ENCODE results near the gene GPRC5C.
A peak's percentile ranks its signal among the peaks of the same experiment; 100 is the strongest.
"Not testable (repeated sequence)": the region's sequence is repeated elsewhere in the genome, so short reads cannot be mapped to it uniquely, and the experiment has no call there.

The GPRC5C gene

DNA sequence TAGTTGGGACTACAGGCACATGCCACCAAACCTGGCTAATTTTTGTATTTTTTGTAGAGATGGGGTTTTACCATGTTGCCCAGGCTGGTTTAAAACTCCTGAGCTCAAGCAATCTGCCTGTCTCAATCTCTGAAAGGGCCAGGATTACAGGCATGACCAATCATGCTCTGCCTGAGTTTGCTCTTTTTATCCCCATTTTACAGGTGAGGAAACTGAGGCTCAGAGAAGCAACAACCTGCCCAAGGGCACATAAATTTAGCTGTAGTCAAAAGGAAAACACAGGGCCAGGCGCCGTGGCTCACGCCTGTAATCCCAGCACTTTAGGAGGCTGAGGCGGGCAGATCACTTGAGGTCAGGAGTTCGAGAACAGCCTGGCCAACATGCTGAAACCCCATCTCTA is 26.6 kb upstream of the GPRC5C start:
- DNase-seq (ENCODE audit: low read depth in 2 of 2) = not testable (repeated sequence)

DNA sequence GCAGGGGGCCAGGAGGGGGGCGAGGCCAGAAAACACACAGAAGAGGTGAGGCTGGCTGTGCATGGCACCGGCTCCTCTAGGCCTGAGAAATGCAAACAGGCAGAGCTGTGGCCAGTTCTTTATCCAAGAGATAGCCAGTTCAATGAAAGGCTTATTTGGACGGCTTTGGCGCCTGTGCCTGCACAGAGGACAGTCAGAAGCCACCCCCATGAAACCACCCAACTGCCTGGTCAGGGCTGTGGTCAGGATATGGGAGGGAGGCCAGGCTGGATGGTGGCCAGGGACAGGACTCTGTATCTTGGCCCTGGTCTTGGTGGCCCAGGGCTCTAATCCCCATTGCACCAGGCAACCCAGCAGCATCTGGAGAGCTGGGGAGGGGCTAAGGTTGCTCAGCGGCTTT is 24.5 kb upstream of the GPRC5C start:
- no peak for DNase-seq (ENCODE audit: low read depth in 2 of 2)

DNA sequence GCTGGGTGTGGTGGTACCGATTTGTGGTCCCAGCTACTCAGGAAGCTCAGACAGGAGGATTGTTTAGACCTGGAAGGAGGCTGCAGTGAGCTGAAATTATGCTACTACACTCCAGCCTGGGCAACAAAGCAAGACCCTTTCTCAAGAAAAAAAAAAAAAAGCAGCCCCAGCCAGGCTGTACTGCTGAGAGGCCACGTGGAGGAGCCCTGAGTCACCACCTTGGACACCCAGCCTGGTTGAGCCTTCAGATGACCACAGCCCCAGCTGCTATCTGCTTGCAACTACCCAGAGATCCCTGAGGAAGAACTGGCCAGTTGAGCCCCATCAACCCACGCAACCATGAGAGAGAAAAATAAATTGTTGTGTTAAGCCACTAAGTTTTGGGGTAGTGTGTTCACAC is 23.6 kb upstream of the GPRC5C start:
- DNase-seq (ENCODE audit: low read depth in 2 of 2) = no peak

DNA sequence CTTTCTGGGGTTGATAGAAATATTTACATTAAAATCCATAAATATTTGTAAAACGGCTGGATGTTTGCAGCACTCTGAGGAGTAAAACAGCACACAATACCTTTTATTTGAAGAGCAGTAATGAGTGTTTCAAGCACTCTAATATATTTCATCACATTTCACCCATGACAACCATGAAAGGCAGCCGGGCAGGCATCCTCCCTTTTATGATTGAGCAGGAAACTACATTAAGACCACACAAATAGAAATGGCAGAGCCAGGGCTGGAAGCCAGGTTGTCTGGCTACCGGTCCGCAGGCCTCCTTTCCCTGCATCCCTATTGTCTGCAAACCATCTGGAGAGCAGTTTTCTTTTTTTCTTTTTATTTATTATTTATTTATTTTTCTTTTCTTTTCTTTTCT is 23.1 kb upstream of the GPRC5C start:
- no peak for DNase-seq (ENCODE audit: low read depth in 2 of 2)

DNA sequence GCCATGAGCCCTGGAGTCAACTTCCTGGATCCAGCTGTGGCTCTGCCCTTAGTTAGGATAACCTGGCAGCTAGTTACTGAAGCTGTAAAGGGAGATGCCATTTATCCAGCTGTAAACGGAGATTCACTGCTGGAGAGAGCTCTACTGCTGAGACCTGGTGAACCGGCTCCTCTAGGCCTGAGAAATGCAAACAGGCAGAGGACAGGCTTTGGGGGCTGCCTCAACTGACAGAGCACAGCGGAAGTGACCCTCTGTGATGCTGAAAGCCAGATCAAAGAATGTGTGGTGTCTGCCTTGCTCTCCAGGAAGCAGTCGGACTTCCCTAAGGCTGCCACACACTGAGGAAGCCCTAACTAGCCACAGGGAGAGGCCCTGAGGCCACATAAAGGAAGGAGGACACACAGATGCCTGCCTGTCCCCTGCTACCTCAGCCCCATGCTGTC is 21.9 kb upstream of the GPRC5C start:
- DNase-seq (ENCODE audit: low read depth in 2 of 2) = no peak

DNA sequence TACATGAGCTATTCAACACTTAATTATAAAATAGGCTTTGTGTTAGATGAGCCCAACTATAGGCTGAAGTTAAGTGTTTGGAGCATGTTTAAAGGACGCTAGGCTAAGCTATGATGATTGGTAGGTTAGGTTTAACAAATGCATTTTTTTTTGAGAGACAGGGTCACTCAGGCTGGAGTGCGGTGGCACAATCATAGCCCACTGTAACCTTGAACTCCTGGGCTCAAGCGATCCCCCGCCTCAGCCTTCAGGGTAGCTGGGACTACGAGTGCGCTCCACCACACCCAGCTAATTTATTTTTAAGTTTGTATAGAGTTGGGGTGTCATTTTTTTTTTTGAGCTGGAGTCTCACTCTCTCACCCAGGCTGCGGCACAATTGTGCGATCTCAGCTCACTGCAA is 19.3 kb upstream of the GPRC5C start:
- DNase-seq (ENCODE audit: low read depth in 2 of 2) = no peak

DNA sequence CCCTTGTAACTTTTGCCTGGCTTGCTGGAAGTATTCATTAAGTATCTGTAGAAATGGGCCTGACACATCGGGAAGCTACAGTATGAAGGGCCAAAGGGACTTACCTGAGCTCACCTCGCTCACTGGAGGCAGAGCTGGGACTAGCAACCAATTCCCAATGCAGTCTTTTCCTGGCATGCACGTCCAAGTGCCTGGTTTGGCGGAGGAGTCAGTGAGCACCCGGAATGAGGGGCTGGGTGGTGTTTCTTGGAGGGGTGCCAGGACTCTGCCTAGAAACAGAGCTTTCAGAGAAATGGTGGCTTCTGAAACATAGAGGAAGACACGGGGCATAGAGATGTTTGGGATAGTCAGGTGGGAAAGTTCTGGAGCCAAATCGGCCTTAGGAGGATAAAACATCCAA is 18.4 kb upstream of the GPRC5C start:
- no peak for DNase-seq (ENCODE audit: low read depth in 2 of 2)

DNA sequence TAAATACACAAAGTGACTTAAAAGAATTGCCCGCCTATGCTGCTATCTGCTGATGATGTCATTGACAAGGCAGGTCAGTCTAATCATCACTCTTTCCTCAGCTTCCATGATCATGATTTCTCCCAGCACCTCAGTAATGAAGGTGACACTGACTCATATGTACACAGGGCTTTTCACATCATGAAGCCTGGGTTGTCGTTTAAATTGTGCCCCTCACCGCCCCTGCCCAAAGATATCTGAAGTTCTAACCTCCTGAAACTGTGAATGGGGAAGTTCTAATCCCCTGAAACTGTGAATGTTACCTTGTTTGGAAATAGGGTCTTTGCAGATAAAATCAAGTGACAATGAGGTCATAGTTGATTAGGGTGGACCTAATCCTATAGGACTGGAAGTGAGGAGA is 17.4 kb upstream of the GPRC5C start:
- DNase-seq (ENCODE audit: low read depth in 2 of 2) = no peak

DNA sequence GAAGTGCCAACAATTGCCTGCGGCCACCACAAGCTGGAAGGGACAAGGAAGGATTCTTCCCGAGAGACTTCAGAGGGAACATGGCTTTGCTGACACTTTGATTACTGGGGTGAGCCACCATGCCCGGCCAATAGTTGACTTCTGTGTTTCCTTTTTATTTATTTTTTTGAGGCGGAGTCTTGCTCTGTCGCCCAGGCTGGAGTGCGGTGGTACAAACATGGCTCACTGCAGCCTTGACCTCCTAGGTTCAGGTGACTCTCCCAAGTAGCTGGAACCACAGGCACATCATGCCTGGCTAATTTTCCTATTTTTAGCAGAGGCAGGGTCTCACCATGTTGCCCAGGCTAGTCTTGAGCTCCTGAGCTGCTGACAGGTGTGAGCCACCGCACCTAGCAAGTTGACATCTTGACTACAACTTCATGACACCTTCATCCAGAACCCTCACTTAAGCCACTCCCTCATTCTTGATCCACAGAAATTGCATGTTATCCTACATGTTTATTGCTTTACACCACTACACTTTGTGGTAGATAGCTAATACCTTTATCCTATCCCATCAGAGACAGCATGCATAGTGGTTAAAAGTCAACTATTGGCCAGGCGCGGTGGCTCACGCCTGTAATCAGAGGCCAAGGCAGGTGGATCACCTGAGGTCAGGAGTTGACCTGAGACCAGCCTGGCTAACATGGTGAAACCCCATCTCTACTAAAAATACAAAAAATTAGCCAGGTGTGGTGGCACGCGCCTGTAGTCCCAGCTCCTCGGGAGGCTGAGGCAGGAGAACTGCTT is 16.1 kb upstream of the GPRC5C start:
- no peak for DNase-seq (ENCODE audit: low read depth in 2 of 2)

DNA sequence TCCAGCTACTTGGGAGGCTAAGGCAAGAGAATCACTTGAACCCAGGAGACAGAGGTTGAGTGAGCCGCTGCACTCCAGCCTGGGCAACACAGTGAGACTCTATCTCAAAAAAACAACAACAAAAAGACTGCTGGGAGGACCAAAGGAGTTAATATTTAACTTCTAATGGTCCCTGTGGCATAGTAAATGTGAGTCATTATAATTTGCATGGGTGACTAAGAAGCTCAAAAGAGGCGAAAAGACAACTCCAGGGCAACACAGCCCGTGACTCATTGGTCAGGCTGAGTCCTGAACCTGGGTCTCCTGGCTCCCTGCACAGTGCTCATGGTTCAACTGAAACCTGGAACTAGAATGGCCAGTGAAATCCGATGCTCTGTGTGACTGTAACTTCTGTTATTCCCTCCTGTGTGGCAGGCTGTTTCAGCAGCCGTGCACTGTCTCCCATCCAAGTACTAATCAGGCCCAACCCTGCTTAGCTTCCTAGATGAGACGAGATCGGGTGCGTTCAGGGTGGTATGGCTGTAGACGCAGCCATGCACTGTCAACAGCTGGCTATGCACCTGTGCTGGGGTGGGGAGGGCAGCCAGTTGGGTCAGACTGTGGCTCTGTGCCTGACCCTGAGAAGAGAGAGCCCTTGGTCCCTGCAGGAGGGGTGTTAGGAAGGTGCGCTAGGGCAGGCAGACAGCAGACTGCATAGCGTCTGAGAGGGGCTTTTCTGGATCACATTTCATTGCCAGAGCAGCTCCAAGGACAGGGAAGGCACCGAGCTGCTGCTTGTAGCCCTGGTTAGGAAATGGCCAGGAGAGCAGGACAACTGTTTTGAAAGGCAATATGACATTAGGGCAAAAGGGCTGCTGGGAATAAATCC is 14.5 kb upstream of the GPRC5C start:
- no peak for DNase-seq (ENCODE audit: low read depth in 2 of 2)

DNA sequence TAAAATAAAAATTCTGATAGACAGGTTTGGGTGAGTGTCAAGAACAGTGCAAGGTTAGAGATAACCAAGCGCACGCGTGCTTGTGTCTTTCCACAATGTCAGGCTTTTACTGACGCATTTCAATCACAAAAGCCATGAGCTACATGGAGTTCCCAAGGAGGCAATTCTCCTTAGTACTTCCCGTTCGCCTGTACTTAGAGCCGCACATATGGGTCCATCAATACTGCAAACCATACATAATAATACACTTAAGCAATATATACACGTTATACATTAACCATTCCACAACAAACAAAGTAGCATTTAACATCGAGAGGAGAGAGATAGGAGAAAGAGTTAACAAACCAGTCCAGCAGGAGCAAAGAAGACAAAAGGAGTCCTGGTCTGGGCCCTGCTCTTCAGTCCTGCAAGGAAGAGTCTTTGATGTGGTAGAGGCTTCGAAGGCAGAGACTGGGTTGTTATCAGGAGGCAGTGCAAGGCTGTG is 11.9 kb upstream of the GPRC5C start:
- no peak for DNase-seq (ENCODE audit: low read depth in 2 of 2)

DNA sequence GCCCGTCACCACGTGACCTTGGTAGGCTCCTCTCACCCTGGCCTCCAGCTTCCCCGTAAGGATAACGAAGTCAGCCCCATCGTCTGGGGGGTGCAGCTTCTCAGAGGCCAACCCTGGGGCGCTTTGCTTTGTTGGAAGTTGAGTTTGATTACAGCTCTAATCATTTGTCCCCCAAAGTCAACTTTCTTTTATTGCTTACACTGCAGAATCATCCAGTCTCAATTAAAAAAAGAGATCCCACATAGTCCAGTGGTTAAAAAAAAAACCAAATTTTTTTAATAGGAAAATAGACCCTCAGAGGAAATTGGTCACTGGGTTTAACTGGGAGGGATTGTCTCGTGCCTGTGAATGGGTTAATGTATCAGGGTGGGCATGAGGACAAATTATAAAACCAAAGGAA is 7.8 kb upstream of the GPRC5C start:
- no peak for DNase-seq (ENCODE audit: low read depth in 2 of 2)

DNA sequence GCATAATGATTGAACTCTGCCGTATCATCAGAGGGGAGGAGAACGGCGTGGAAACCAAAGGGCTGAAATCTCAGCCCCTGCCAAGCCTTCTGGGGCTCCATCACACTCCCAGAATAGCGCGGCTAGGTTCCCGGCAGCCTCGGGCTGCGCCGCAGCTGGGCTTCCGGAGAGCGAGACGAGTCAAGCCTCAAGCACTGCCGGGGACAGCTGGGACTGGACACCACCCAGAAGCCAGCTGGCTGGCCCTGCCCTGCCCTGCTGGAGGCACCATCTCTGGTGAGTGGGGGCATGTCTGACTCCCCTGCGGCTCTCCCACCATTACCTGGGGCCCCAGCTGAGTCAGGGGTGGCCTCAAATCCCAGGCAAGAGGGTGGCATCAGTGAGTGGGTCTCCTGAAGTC is 7.2 kb upstream of the GPRC5C start:
- DNase-seq (ENCODE audit: low read depth in 2 of 2) = no peak

DNA sequence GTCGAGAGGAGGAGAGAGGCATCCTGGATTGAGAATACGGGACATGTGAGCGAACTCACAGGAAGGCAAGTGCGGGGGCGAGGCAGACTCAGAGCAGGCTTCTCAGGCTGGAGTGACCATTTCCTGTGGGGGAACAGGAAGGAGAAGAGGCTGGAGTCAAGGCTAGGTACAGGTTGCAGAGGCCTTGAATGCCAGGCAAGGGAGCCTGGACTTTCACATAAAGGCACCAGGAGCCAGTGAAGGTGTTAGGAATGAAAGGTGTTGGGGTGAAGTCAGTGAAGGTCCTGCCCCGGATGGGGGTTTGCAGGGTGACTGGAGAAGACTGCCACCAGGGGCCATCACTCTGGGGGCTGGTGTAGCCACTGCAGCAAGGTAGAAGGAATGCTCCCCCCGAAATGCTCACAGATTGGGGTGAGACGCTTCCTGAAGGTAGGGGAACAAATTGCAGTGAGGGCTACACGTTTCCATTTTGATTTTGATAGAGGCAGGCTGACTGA is 5.3 kb upstream of the GPRC5C start:
- DNase-seq (ENCODE audit: low read depth in 2 of 2) = no peak

DNA sequence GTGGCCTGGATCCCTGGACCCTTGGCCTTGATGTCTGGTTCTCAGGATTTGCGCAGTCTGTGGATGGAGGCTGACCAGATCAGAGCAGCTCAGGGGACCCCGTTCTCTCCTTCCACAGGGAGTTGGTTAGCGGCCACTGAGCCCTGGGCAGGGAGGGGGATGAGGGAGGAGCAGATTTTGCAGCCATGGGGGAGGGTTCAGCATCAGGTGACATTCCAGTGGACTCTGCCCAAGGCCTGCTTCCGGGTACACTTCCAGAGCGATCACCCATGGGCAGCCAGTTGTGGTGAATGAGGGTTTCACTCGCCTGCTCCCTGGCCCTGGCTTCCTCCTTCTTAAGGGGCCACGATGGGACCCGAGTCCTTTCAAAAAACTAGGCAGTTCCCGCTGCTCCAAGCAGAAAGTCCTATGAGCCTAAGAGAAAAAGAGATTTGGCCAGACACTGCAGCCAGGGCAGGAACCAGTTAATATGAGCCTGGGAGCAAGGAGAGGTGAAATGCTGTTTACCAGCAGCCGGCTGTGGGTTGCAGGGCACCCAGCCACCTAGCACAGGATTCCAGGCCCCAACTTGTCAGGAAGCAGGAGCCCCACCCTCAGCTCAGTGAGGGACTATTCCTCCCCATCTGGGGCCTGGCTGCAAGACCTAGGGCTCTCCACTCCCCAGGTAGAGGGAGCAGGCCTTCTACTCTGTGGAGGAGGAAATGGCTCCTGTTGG is 4.7 kb upstream of the GPRC5C start:
- DNase-seq (ENCODE audit: low read depth in 2 of 2) = no peak

DNA sequence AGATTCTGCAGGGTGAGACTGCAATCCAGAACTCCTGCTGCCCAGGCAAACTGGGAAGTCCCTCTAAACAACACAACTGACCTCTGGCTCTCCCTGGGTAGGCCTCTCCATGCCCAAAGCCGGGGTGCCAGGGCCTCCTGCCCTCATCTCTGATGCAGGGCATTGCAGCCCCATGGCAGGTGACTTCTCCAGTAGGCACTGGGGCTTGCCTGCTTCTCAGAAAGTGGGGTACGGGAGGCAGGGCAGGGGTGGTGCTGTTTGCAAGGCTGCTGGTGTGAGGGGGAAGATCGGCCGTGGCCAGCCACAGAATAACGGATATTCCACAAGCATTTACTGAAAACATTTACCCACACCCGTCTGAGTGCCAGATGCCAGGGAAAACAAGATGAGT is 4.1 kb upstream of the GPRC5C start:
- no peak for DNase-seq (ENCODE audit: low read depth in 2 of 2)

DNA sequence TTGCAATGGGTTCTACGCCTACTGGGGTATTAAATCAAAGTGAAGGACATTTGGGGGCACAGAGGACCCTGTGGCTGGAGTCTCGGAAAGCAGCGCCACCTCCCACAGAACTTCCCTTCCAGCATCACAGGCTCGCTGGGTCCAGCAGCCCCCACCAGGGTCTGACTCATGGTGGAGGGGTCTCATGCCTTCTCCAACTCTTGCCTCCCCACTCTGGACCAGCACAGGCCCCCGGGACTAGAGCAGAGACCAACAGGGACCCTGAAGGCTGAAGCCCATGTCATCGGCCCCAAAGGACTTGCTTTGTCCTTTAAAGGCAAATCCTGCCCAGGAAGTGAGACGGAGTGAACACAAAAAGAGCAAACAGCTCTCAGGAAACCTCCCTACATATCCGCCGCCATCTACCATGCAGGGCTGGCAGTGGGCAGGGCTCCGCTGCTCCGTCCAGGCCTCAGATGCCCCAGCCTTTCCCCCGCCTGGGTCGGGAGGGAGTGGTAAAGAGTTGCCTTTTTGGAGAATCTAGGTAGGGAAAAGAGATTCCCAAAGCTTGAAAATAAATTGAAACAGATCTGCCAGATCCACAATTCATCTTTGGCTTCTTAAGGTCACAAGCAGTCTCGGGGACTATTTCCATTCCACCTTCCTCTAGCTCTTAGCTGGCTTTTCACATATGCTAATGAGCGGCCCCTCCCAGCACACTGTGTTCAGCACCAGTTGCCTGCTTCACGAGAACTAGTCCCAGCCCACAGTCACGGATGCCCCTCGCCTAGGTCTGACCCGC is 2.1 kb upstream of the GPRC5C start:
- no peak for DNase-seq (ENCODE audit: low read depth in 2 of 2)

DNA sequence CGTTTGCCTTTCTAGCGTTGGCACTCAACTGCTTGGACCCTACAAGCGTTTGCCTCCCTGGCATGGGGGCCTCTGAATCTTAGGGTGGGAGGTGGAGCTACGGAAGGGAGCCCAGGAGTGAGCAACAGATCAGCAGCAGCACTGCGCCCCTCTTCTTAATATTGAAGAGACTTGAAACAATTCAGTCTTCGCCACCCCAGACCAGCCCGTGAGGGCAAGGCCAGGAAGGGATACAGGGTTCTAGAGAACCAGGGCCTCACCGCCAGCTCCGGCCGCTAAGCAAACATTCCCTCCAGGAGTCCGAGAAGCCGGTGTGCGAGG is 1.5 kb upstream of the GPRC5C start:
- DNase-seq (ENCODE audit: low read depth in 2 of 2) = no peak

DNA sequence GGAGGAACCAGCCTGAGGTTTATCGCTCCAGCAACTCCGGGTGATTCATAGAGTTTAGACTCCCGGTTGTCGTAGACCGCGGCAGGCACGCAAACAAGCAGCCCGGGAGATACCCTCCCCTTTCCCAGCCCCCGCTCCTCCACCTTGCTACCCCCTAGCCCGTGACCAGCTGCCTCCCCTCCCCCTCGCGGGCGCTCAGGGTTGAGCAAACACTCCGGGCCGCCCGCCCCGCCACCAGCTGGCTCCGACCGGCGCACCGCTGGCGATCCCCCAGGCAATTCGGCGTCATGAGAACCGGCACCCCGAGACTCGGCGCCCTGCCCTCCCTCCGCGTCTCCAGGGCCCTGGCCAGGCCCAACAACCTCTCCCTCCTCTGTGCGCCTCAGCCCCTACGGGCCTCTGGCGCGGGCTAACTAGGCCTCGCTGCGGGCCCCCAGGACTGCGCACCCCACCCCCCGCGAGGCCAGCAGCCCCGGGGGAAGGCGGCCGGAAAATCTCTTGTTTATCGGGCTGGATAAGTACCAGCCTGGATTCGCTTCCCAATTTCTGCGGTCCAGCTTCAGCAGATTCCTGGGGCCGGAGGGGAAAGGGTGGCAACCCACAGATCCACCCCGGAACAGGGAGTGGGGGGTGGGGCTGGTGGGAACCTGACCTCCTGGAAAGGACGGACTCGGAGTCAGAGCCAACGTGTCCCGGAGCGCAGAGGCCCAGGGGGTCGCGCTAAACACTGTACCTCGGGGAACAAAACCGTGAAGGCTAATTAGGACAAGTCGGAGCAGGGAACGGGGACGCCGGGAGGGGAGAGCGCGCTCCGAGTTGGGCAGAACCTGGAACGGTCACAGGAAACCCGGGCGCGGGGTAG is 951 bp upstream of the GPRC5C start:
- peak; percentile 12 to 25 for DNase-seq (ENCODE audit: low read depth in 2 of 2)

DNA sequence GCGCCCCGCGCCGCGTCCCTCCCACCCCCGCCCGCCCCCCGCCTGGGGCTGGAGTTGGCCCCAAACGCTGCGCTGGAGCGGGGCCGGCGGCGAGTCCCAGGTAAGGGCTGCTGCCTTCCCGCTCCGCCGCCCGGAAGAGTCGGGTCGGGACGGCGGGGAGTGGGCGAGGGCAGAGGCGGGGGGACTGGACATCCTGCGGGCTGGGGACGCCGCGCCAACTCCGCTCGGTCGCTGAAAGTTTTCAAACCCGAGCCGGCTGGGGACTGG is 469 bp downstream of the GPRC5C start:
- no peak for DNase-seq (ENCODE audit: low read depth in 2 of 2)
